COLO668 (cell line): ENCODE data around the gene TYMP.

Experiments used
- DNase-seq: peaks from one replicate; lab custom pipeline; 2025; ENCODE audit not compliant: unreplicated experiment; lab: John Stamatoyannopoulos, UW

The TYMP gene

GRCh38 chr22:50563413-50564160, 33.8 kb upstream of the TYMP start:
- DNase-seq, result peak; percentile 8

- DNase-seq, result peak; percentile 98
Measured at GRCh38 chr22:50562523-50563412, 33.0 kb upstream of the TYMP start, which contains the start of gene SYCE3. Gene SYCE3 (minus strand): TSS chr22:50562919. CDS start chr22:50556405, 6,514 bp downstream.

- DNase-seq, result no peak
Measured at GRCh38 chr22:50561401-50562358, 31.9 kb upstream of the TYMP start.

GRCh38 chr22:50560034-50560433, 30.2 kb upstream of the TYMP start:
- no peak for DNase-seq

GRCh38 chr22:50556703-50557102, 26.9 kb upstream of the TYMP start:
- no peak for DNase-seq

- no peak for DNase-seq
Measured at GRCh38 chr22:50553310-50553709, 23.5 kb upstream of the TYMP start.

GRCh38 chr22:50551160-50551752, 21.4 kb upstream of the TYMP start:
- DNase-seq, result no peak

GRCh38 chr22:50550395-50550794, 20.6 kb upstream of the TYMP start:
- no peak for DNase-seq

- no peak for DNase-seq
Measured at GRCh38 chr22:50548921-50549790, 19.3 kb upstream of the TYMP start.

- DNase-seq, result peak; percentile 46
Measured at GRCh38 chr22:50548040-50548920, 18.5 kb upstream of the TYMP start.

- DNase-seq, result no peak
Measured at GRCh38 chr22:50547263-50547985, 17.6 kb upstream of the TYMP start.

GRCh38 chr22:50546326-50547262, 16.8 kb upstream of the TYMP start:
- DNase-seq, result no peak

- no peak for DNase-seq
Measured at GRCh38 chr22:50545522-50546325, 15.9 kb upstream of the TYMP start, which contains the start of gene KLHDC7B. Gene KLHDC7B (plus strand): TSS chr22:50545899. CDS start chr22:50546244, 345 bp downstream.

GRCh38 chr22:50544746-50545253, 15.0 kb upstream of the TYMP start:
- no peak for DNase-seq

GRCh38 chr22:50544078-50544745, 14.4 kb upstream of the TYMP start:
- DNase-seq, result peak; percentile 85
